ENCODE data around the gene KDM2B. TPM values are rescaled to one million over a fixed set of nuclear protein-coding genes. Genes with fewer than 3 reads are reported as not detected.
"Not testable (repeated sequence)": the region's sequence is repeated elsewhere in the genome, so short reads cannot be mapped to it uniquely, and the experiment has no call there.

KDM2B gene
- total and polyA plus RNA-seq, 2 experiments from 2014 or later, result 13.6 to 22.7 TPM

DNA sequence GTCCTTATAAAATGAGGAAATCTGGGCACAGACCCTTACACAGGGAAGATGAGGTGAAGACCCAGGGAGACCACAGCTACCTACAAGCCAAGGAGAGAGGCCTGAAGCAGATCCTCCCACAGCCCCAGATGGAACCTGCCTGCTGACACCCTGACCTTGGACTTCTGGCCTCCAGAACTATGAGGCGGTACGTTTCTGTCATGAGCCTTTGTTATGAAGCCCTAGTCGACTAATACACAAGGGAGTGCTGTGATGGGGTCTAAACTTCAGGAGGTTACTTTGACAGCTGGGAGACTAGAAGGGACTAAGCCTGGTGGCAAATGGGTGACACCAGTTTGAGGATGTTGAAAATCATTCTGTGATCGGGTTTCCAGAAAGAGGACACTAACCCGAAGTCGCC, 95.9 kb downstream of the KDM2B start:
- Histone ChIP-seq H3K79me2 (no peaks in the 10 kb centered on the region), H3K36me3 (replicated peaks; ENCODE audit: insufficient read depth, low read depth) (no peaks in the 10 kb centered on the region), H3K27ac (no peak overlapping the region), H4K20me1 (ENCODE audit: insufficient read depth, poor library complexity, severe bottlenecking) (no peaks in the 10 kb centered on the region), H3K4me1 (ENCODE audit: insufficient read depth) (no peaks in the 10 kb centered on the region), H2AFZ (no peak overlapping the region), H3K9me3 (ENCODE audit: low read depth) (no peaks in the 10 kb centered on the region), H3K9me2 (replicated peaks; ENCODE audit: insufficient read depth) (no peaks in the 10 kb centered on the region), H3K27me3 (no peaks in the 10 kb centered on the region), H3K4me3 (no peak overlapping the region), H3K4me2 (no peak overlapping the region)
- 89% methylated on average over 6 of the region's 6 CpGs for WGBS (ENCODE audit: low lambda C conversion rate, missing lambda C conversion rate)
- TF ChIP-seq EZH2 (IDR thresholded peaks at IDR 0.05; ENCODE audit: borderline replicate concordance) (no peak), EZH2phosphoT487 (IDR thresholded peaks at IDR 0.05; ENCODE audit: low read depth, severe bottlenecking, unreplicated experiment) (no peak), CTCF (IDR thresholded peaks at IDR 0.05; ENCODE audit: poor library complexity) (no peak)
- no peak for DNase-seq (ENCODE audit: low spot score)

GRCh38 chr12:121484564-121484963, 96.3 kb downstream of the KDM2B start:
- H4K20me1 ChIP-seq (ENCODE audit: insufficient read depth, poor library complexity, severe bottlenecking); H3K9me3 ChIP-seq (ENCODE audit: low read depth); H2AFZ ChIP-seq; H3K4me2 ChIP-seq; H3K36me3 ChIP-seq (replicated peaks; ENCODE audit: insufficient read depth, low read depth); H3K4me1 ChIP-seq (ENCODE audit: insufficient read depth); H3K27ac ChIP-seq; H3K27me3 ChIP-seq; DNase-seq (ENCODE audit: low spot score); H3K79me2 ChIP-seq; H3K9me2 ChIP-seq (replicated peaks; ENCODE audit: insufficient read depth); H3K4me3 ChIP-seq: not testable (repeated sequence)
- 96% methylated on average over 5 of the region's 5 CpGs for WGBS (ENCODE audit: low lambda C conversion rate, missing lambda C conversion rate)

DNA sequence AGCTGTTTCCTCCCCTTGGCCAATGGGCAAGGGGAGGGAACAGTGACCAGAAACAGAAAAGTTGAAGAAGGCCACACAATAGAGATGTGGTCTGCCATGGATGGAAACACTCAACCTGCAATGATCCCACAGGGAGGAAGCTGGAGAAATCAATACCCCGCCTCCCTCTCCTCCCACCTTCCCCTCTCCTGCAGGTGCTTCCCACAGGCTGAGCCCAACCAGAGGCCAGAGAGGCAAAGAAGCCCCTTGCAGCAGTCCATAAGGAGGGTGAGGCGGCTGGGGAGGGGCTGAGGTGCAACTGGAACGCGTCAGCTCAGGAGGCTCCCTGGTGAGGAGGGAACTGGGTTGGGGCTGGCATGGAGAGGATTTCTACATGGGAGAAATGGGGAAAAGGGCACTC, 96.9 kb downstream of the KDM2B start:
- Histone ChIP-seq H3K4me3 (no peak overlapping the region), H3K27me3 (no peaks in the 10 kb centered on the region), H4K20me1 (ENCODE audit: insufficient read depth, poor library complexity, severe bottlenecking) (no peaks in the 10 kb centered on the region), H3K4me1 (ENCODE audit: insufficient read depth) (no peaks in the 10 kb centered on the region), H3K27ac (no peak overlapping the region), H3K36me3 (replicated peaks; ENCODE audit: insufficient read depth, low read depth) (no peaks in the 10 kb centered on the region), H3K79me2 (no peaks in the 10 kb centered on the region), H2AFZ (no peak overlapping the region), H3K9me2 (replicated peaks; ENCODE audit: insufficient read depth) (no peaks in the 10 kb centered on the region), H3K4me2 (no peak overlapping the region), H3K9me3 (ENCODE audit: low read depth) (no peaks in the 10 kb centered on the region)
- DNase-seq (ENCODE audit: low spot score), result no peak
- no peak for TF ChIP-seq CTCF (IDR thresholded peaks at IDR 0.05; ENCODE audit: poor library complexity)
- no peak for TF ChIP-seq EZH2phosphoT487 (IDR thresholded peaks at IDR 0.05; ENCODE audit: low read depth, severe bottlenecking, unreplicated experiment)
- TF ChIP-seq EZH2 (IDR thresholded peaks at IDR 0.05; ENCODE audit: borderline replicate concordance), result no peak
- WGBS (ENCODE audit: low lambda C conversion rate, missing lambda C conversion rate), result 84% methylated on average over 4 of the region's 4 CpGs

DNA sequence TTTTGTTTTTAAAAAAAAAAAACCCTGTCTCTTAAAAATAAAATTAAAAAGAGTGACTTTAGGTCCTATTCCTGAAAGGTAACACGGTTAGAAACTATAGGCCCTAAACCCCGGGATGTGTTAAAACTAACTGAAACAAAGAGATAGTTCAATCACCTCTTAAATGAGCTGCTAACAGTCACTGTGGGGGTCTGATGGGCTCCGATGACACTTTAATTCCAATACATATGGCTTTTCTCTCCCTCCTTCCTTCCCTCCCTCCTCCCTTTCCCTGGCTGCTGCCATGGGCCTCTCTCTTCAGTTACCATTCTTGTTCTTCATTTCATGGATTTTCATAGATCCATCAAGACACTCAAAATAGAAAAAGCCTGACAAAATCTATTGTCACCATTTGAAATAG, 104.3 kb downstream of the KDM2B start:
- H3K4me1 ChIP-seq (ENCODE audit: insufficient read depth), result peaks cover 8% of the 10 kb centered on the region
- WGBS (ENCODE audit: low lambda C conversion rate, missing lambda C conversion rate), result 73% methylated on average over 3 of the region's 3 CpGs
- no peak overlapping the region for H3K27ac ChIP-seq
- H3K9me2 ChIP-seq (replicated peaks; ENCODE audit: insufficient read depth), result no peaks in the 10 kb centered on the region
- no peak for TF ChIP-seq EZH2 (IDR thresholded peaks at IDR 0.05; ENCODE audit: borderline replicate concordance)
- TF ChIP-seq CTCF (IDR thresholded peaks at IDR 0.05; ENCODE audit: poor library complexity), result no peak
- no peak for TF ChIP-seq EZH2phosphoT487 (IDR thresholded peaks at IDR 0.05; ENCODE audit: low read depth, severe bottlenecking, unreplicated experiment)
- DNase-seq (ENCODE audit: low spot score), result no peak
- H3K36me3 ChIP-seq (replicated peaks; ENCODE audit: insufficient read depth, low read depth), result no peaks in the 10 kb centered on the region
- H3K79me2 ChIP-seq, result no peaks in the 10 kb centered on the region
- H3K4me2 ChIP-seq, result no peak overlapping the region
- H3K27me3 ChIP-seq, result no peaks in the 10 kb centered on the region
- no peak overlapping the region for H2AFZ ChIP-seq
- H3K9me3 ChIP-seq (ENCODE audit: low read depth), result no peaks in the 10 kb centered on the region
- no peaks in the 10 kb centered on the region for H4K20me1 ChIP-seq (ENCODE audit: insufficient read depth, poor library complexity, severe bottlenecking)
- H3K4me3 ChIP-seq, result no peak overlapping the region
